ENCODE results near the gene GALNTL6. TPM values are rescaled to one million over a fixed set of nuclear protein-coding genes. Genes with fewer than 3 reads are reported as not detected.

GALNTL6 gene
- polyA plus RNA-seq, 1 donor (not counting 4 experiments of a cell fraction or from before 2014, with no cell fraction given), result not detected

DNA sequence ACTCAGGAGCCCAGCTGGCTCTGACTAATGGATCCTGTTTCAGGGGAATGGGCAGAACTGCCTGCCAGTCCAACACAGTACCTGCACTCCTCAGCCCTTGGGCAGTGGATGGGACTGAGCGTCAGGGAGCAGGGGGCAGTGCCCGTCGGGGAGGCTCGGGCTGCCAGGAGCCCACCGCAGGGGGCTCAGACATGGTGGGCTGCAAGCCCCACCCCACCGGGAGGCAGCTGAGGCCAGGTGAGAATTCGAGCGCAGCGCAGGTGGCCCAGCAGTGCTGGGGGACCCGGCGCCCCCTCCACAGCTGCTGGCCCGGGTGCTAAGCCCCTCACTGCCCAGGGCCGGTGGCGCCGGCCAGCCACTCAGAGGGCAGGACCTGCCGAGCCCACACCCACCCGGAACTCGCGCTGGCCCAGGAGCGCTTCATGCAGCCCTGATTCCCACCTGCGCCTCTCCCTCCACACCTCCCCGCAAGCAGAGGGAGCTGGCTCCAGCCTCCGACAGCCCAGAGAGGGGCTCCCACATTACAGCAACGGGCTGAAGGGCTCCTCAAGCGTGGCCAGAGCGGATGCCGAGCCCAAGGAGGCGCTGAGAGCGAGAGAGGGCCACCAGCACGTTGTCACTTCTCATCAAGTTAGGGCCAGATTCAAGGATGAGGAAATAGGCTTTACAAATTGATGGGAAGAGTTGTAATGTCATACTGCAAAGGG, 668.8 kb downstream of the GALNTL6 start:
- TF ChIP-seq, protein P1, sequence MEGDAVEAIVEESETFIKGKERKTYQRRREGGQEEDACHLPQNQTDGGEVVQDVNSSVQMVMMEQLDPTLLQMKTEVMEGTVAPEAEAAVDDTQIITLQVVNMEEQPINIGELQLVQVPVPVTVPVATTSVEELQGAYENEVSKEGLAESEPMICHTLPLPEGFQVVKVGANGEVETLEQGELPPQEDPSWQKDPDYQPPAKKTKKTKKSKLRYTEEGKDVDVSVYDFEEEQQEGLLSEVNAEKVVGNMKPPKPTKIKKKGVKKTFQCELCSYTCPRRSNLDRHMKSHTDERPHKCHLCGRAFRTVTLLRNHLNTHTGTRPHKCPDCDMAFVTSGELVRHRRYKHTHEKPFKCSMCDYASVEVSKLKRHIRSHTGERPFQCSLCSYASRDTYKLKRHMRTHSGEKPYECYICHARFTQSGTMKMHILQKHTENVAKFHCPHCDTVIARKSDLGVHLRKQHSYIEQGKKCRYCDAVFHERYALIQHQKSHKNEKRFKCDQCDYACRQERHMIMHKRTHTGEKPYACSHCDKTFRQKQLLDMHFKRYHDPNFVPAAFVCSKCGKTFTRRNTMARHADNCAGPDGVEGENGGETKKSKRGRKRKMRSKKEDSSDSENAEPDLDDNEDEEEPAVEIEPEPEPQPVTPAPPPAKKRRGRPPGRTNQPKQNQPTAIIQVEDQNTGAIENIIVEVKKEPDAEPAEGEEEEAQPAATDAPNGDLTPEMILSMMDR (optimal IDR thresholded peaks at IDR 0.05 in 1 of 3, IDR thresholded peaks at IDR 0.05 in 1 of 3, conservative IDR thresholded peaks at IDR 0.05 in 1 of 3; ENCODE audit: extremely low read depth in 1 of 3, insufficient read depth in 2 of 3, low read length in 3 of 3), result no peak
- TF ChIP-seq EZH2 (IDR thresholded peaks at IDR 0.05; ENCODE audit: low read length), result no peak
- Histone ChIP-seq H2AFZ (ENCODE audit: control insufficient read depth, low read length) (no peak overlapping the region), H3K4me1 (ENCODE audit: control insufficient read depth, extremely low read depth, insufficient read depth, low read length) (no peaks in the 10 kb centered on the region), H3K4me3 (ENCODE audit: control insufficient read depth in 2 of 3, extremely low read depth in 1 of 3, insufficient read depth in 2 of 3, low read depth in 1 of 3, low read length in 3 of 3) (no peak overlapping the region), H4K20me1 (ENCODE audit: control insufficient read depth, extremely low read depth, insufficient read depth, low read length) (no peaks in the 10 kb centered on the region), H3K27ac (ENCODE audit: control insufficient read depth, insufficient read depth, low read length) (no peak overlapping the region), H3K9me3 (ENCODE audit: control insufficient read depth, low read depth, low read length) (no peaks in the 10 kb centered on the region), H3K36me3 (ENCODE audit: control insufficient read depth in 2 of 2, extremely low read depth in 1 of 2, insufficient read depth in 2 of 2, low read length in 2 of 2) (no peaks in the 10 kb centered on the region), H3K9me1 (ENCODE audit: control insufficient read depth, extremely low read depth, insufficient read depth, low read length) (no peaks in the 10 kb centered on the region), H3K9ac (ENCODE audit: control insufficient read depth, extremely low read depth, insufficient read depth, low read length) (no peak overlapping the region), H3K27me3 (ENCODE audit: control insufficient read depth, extremely low read depth, insufficient read depth, low read length) (no peaks in the 10 kb centered on the region), H3K79me2 (ENCODE audit: control insufficient read depth, insufficient read depth, low read length) (no peaks in the 10 kb centered on the region), H3K4me2 (ENCODE audit: control insufficient read depth, extremely low read depth, insufficient read depth, low read depth, low read length) (no peak overlapping the region)
- DNase-seq (ENCODE audit: low read depth, low spot score), result no peak
- no peak for FAIRE-seq
- dilution Hi-C loops (cut with MboI; ENCODE audit: extremely low pct_ligation_motif_present, low sequenced_read_pairs), result no loop called here

DNA sequence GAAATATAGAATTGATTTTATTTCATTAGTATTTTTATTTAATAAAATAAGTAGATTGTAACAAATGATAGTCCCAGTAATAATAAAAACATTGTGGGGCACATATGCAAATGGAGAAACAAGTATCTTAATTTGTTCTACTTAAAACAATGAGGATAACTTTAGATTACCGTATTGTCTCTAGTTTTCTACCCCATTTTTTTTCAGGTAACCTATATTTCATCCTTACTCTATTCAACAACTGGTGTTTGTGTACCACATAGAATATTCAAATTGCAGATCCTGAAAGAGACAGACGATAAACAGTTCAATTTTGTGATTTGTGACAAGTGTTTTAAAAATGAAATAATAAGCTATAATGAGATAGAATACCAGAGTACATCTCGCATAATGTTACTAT, 671.8 kb downstream of the GALNTL6 start:
- H3K27me3 ChIP-seq (ENCODE audit: control insufficient read depth, extremely low read depth, insufficient read depth, low read length), result no peaks in the 10 kb centered on the region
- H3K9me1 ChIP-seq (ENCODE audit: control insufficient read depth, extremely low read depth, insufficient read depth, low read length), result no peaks in the 10 kb centered on the region
- H2AFZ ChIP-seq (ENCODE audit: control insufficient read depth, low read length), result no peak overlapping the region
- no peak overlapping the region for H3K4me3 ChIP-seq (ENCODE audit: control insufficient read depth in 2 of 3, extremely low read depth in 1 of 3, insufficient read depth in 2 of 3, low read depth in 1 of 3, low read length in 3 of 3)
- DNase-seq (ENCODE audit: low read depth, low spot score) (no peak), FAIRE-seq (no peak)
- no peak for TF ChIP-seq EZH2 (IDR thresholded peaks at IDR 0.05; ENCODE audit: low read length)
- TF ChIP-seq, protein P1 (optimal IDR thresholded peaks at IDR 0.05 in 1 of 3, IDR thresholded peaks at IDR 0.05 in 1 of 3, conservative IDR thresholded peaks at IDR 0.05 in 1 of 3; ENCODE audit: extremely low read depth in 1 of 3, insufficient read depth in 2 of 3, low read length in 3 of 3), result no peak
- dilution Hi-C loops (cut with MboI; ENCODE audit: extremely low pct_ligation_motif_present, low sequenced_read_pairs), result no loop called here
- no peak overlapping the region for H3K27ac ChIP-seq (ENCODE audit: control insufficient read depth, insufficient read depth, low read length)
- no peaks in the 10 kb centered on the region for H3K4me1 ChIP-seq (ENCODE audit: control insufficient read depth, extremely low read depth, insufficient read depth, low read length)
- H3K9ac ChIP-seq (ENCODE audit: control insufficient read depth, extremely low read depth, insufficient read depth, low read length), result no peak overlapping the region
- H4K20me1 ChIP-seq (ENCODE audit: control insufficient read depth, extremely low read depth, insufficient read depth, low read length), result no peaks in the 10 kb centered on the region
- H3K4me2 ChIP-seq (ENCODE audit: control insufficient read depth, extremely low read depth, insufficient read depth, low read depth, low read length), result no peak overlapping the region
- no peaks in the 10 kb centered on the region for H3K36me3 ChIP-seq (ENCODE audit: control insufficient read depth in 2 of 2, extremely low read depth in 1 of 2, insufficient read depth in 2 of 2, low read length in 2 of 2)
- H3K79me2 ChIP-seq (ENCODE audit: control insufficient read depth, insufficient read depth, low read length), result no peaks in the 10 kb centered on the region
- no peaks in the 10 kb centered on the region for H3K9me3 ChIP-seq (ENCODE audit: control insufficient read depth, low read depth, low read length)

Data from keratinocyte (primary cell).